Thyroid gland (tissue), 4 donors: ENCODE measurements around the gene ARHGAP12.

ENCODE experiments used
- CTCF ChIP-seq, 6 experiments: fragments of 200-600 bp in 3 of 6; fragments of 450-650 bp in 3 of 6; sonication (generic) in 3 of 6; IDR thresholded peaks; one replicate each; pipeline ENCODE4 v1.5.1; 2016 to 2019; ENCODE audit warnings: antibody characterized with exemption in 6 of 6, mild to moderate bottlenecking in 2 of 6, inconsistent platforms in 1 of 6, moderate library complexity in 1 of 6
- POLR2A ChIP-seq, 2 donors: fragments of 450-650 bp; IDR thresholded peaks; one replicate each; pipeline ENCODE4 v1.6.1; 2017; ENCODE audit warnings: antibody characterized with exemption in 2 of 2, mild to moderate bottlenecking in 2 of 2, moderate library complexity in 1 of 2

GRCh38 chr10:31756101-31756728 is 172.4 kb downstream of the ARHGAP12 start:
- TF ChIP-seq POLR2A (IDR thresholded peaks at IDR 0.05) (no peak), CTCF (IDR thresholded peaks at IDR 0.05) (no peak)
